Osteoblast (primary cell): Measurements from ENCODE around the gene IFRD2. TPM values are rescaled to one million over a fixed set of nuclear protein-coding genes. Genes with fewer than 3 reads are reported as not detected.

Experiments used
- DNase-seq: peaks from one replicate; pipeline ENCODE4 v3.0.0; 2011; ENCODE audit warnings: low spot score, mixed read lengths; ENCODE audit not compliant: insufficient read length; ENCODE audit errors: missing footprints
- H2AFZ ChIP-seq: 2 replicates; pipeline ENCODE4 v1.6.0; 2011; ENCODE audit warnings: mild to moderate bottlenecking, low read length
- H3K27ac ChIP-seq: 2 replicates; pipeline ENCODE4 v1.5.1; 2011; ENCODE audit warnings: mild to moderate bottlenecking, low read depth, low read length, moderate library complexity
- H3K27me3 ChIP-seq: 2 replicates; pipeline ENCODE4 v1.6.0; 2012; ENCODE audit warnings: mild to moderate bottlenecking, control low read depth, inconsistent platforms, low read length, moderate library complexity; ENCODE audit not compliant: insufficient read depth
- H3K36me3 ChIP-seq: 2 replicates; pipeline ENCODE4 v1.5.1; 2011; ENCODE audit warnings: mild to moderate bottlenecking, low read length, control low read depth, moderate library complexity; ENCODE audit not compliant: insufficient read depth
- H3K4me1 ChIP-seq: 2 replicates; pipeline ENCODE4 v1.5.1; 2011; ENCODE audit warnings: mild to moderate bottlenecking, low read length, control low read depth, moderate library complexity; ENCODE audit not compliant: insufficient read depth
- H3K4me2 ChIP-seq: 2 replicates; pipeline ENCODE4 v1.6.0; 2011; ENCODE audit warnings: mild to moderate bottlenecking, low read length; ENCODE audit not compliant: insufficient read depth
- H3K4me3 ChIP-seq: fragments of 200-600 bp; sonication (generic); 3 replicates; pipeline ENCODE4 v1.5.1; 2012; ENCODE audit warnings: mild to moderate bottlenecking, low read length, inconsistent platforms; ENCODE audit not compliant: insufficient read depth
- H3K79me2 ChIP-seq: 2 replicates; pipeline ENCODE4 v1.6.0; 2012; ENCODE audit warnings: mild to moderate bottlenecking, low read length, control low read depth, inconsistent platforms; ENCODE audit not compliant: insufficient read depth
- H3K9me3 ChIP-seq: 2 replicates; pipeline ENCODE4 v1.5.1; 2011; ENCODE audit warnings: low read depth, low read length, control low read depth
- H4K20me1 ChIP-seq: 2 replicates; pipeline ENCODE4 v1.6.0; 2012; ENCODE audit warnings: mild to moderate bottlenecking, low read length, control low read depth; ENCODE audit not compliant: insufficient read depth
- CTCF ChIP-seq: IDR thresholded peaks from 2 replicates; pipeline ENCODE4 v1.5.1; 2011; ENCODE audit warnings: mild to moderate bottlenecking, low read depth, low read length, moderate library complexity; ENCODE audit errors: extremely low read depth
- total RNA-seq: library from RNA; depleted of rRNA; stranded (reverse); fragments of >200 nt; gene quantifications from 2 replicates; pipeline ENCODE4 v1.2.3, GENCODE V29; 2012

Gene IFRD2
- total RNA-seq, 1 donor, result 65.1 TPM

GRCh38 chr3:50243543-50243895, 48.7 kb downstream of the IFRD2 start:
- peak overlapping the region; percentile 77 for H3K27ac ChIP-seq
- H3K36me3 ChIP-seq, result peaks cover 21% of the 10 kb centered on the region
- peaks cover 74% of the 10 kb centered on the region for H4K20me1 ChIP-seq
- peak overlapping the region; percentile 67 for H3K4me2 ChIP-seq
- no peaks in the 10 kb centered on the region for H3K9me3 ChIP-seq
- peaks cover 70% of the 10 kb centered on the region for H3K4me1 ChIP-seq
- DNase-seq, result no peak
- no peak for TF ChIP-seq CTCF
- peak overlapping the region; percentile 7 for H3K4me3 ChIP-seq
- peaks cover 91% of the 10 kb centered on the region for H3K79me2 ChIP-seq
- H2AFZ ChIP-seq, result peak overlapping the region; percentile 73
- no peaks in the 10 kb centered on the region for H3K27me3 ChIP-seq

- Histone ChIP-seq H3K4me3 (peak overlapping the region; percentile 7), H3K4me1 (peaks cover 69% of the 10 kb centered on the region), H3K9me3 (no peaks in the 10 kb centered on the region), H3K27me3 (no peaks in the 10 kb centered on the region), H4K20me1 (peaks cover 78% of the 10 kb centered on the region), H2AFZ (peak overlapping the region; percentile 73), H3K27ac (peak overlapping the region; percentile 77), H3K79me2 (peaks cover 91% of the 10 kb centered on the region), H3K36me3 (peaks cover 21% of the 10 kb centered on the region), H3K4me2 (peak overlapping the region; percentile 67)
- DNase-seq, result peak; percentile 94
- TF ChIP-seq CTCF, result no peak
Measured at GRCh38 chr3:50242851-50243542, 49.2 kb downstream of the IFRD2 start.

- H3K27me3 ChIP-seq, result no peaks in the 10 kb centered on the region
- peak overlapping the region; percentile 67 for H3K4me2 ChIP-seq
- peaks cover 69% of the 10 kb centered on the region for H3K4me1 ChIP-seq
Measured at GRCh38 chr3:50242381-50242770, 49.9 kb downstream of the IFRD2 start.

More at GRCh38 chr3:50242381-50242770, 49.9 kb downstream of the IFRD2 start:
- peaks cover 91% of the 10 kb centered on the region for H3K79me2 ChIP-seq
- DNase-seq, result no peak
- no peak for TF ChIP-seq CTCF
- H2AFZ ChIP-seq, result no peak overlapping the region
- H3K27ac ChIP-seq, result peak overlapping the region; percentile 77
- peaks cover 76% of the 10 kb centered on the region for H4K20me1 ChIP-seq
- no peak overlapping the region for H3K4me3 ChIP-seq
- peaks cover 21% of the 10 kb centered on the region for H3K36me3 ChIP-seq
- H3K9me3 ChIP-seq, result no peaks in the 10 kb centered on the region
